ENCODE results near the gene RPL10.

DNA sequence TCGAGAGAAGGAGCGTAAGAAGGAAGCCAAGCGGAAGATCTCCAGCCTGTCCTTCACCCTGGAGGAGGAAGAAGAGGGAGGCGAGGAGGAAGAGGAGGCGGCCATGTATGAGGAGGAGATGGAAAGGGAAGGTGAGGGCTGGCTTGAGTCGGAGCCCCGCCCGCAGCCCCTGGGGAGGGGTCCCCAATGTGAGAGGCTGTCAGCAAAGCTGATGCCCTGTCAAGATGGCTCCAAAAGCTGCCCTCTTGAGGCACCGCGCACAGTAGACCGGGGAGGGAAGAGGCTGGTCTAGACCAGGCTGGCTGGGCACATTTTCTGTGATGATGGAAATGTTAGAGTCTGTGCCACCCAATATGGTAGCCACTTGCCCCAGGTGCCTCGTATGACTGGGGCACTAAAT lies 48.3 kb downstream of the RPL10 start:
- no peak for TF ChIP-seq FOXM1 (IDR thresholded peaks at IDR 0.05; ENCODE audit: borderline replicate concordance, low read depth)
- TF ChIP-seq YY1 (IDR thresholded peaks at IDR 0.05; ENCODE audit: low read depth): no peak
- no peak for TF ChIP-seq RAD21 (IDR thresholded peaks at IDR 0.05; ENCODE audit: low read depth)
